ENCODE results near the gene MAGEB16. TPM values are rescaled to one million over a fixed set of nuclear protein-coding genes. Genes with fewer than 3 reads are reported as not detected.

The MAGEB16 gene
- total RNA-seq, 1 experiment from 2014 or later, result not detected

DNA sequence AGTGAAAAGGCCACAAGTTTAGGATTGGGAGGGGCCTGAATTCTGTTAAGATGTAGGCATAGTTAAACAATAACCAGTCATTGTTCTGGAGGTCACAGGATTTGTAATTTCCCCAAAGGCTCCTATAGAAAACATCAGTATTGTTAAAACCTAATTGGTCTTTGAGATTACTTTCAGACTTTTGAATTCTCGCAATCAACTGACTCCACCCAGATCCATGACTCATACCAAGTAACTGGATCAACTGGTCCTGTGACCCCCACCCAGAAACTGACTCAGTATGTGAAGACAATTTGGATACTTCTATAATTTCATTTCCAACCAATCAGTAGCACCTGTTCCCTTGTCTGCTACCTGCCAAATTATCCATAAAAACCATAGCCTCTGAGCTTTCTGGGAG, 28.4 kb downstream of the MAGEB16 start:
- Histone ChIP-seq H4K20me1 (ENCODE audit: insufficient read depth, low read depth, low read length) (no peaks in the 10 kb centered on the region), H3K4me2 (ENCODE audit: low read depth, low read length, poor library complexity, severe bottlenecking) (no peak overlapping the region), H3K4me3 (ENCODE audit: low read length) (no peak overlapping the region), H3K79me2 (ENCODE audit: low read length) (no peaks in the 10 kb centered on the region), H3K9me2 (replicated peaks; ENCODE audit: insufficient read depth, low read length) (no peaks in the 10 kb centered on the region), H3K27ac (ENCODE audit: low read length) (no peak overlapping the region), H3K27me3 (ENCODE audit: low read length) (no peaks in the 10 kb centered on the region), H3K36me3 (ENCODE audit: insufficient read depth, low read length) (no peaks in the 10 kb centered on the region), H2AFZ (ENCODE audit: low read length) (no peak overlapping the region), H3K9me3 (ENCODE audit: low read length) (peaks cover 17% of the 10 kb centered on the region), H3K4me1 (ENCODE audit: low read length) (no peaks in the 10 kb centered on the region), H3K9ac (ENCODE audit: low read length) (no peak overlapping the region)
- DNase-seq, result no peak

DNA sequence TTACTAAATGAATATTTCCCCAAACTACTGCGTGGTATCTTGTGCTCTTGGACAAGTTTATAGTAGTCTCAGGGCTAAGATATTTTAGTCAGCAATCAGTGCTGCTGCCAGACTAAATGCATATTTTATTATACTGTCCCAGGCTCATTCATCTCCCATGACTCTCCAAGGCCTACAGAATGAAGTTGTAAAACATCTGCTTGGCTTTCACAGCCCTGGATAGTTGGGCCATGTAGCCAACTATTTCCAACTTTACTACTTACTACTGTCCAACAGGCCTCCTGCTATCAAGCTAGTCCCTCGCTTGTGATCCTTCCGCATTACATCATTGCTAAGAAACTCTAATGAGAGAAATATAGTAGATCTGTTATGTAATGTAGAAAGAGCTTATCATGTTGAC, 31.4 kb downstream of the MAGEB16 start:
- no peaks in the 10 kb centered on the region for H3K36me3 ChIP-seq (ENCODE audit: insufficient read depth, low read length)
- H3K27ac ChIP-seq (ENCODE audit: low read length), result no peak overlapping the region
- no peak overlapping the region for H2AFZ ChIP-seq (ENCODE audit: low read length)
- no peak overlapping the region for H3K4me2 ChIP-seq (ENCODE audit: low read depth, low read length, poor library complexity, severe bottlenecking)
- peaks cover 17% of the 10 kb centered on the region for H3K9me3 ChIP-seq (ENCODE audit: low read length)
- no peak for DNase-seq
- no peak overlapping the region for H3K4me3 ChIP-seq (ENCODE audit: low read length)
- no peaks in the 10 kb centered on the region for H3K4me1 ChIP-seq (ENCODE audit: low read length)
- H3K79me2 ChIP-seq (ENCODE audit: low read length), result no peaks in the 10 kb centered on the region
- no peak overlapping the region for H3K9ac ChIP-seq (ENCODE audit: low read length)
- H3K9me2 ChIP-seq (replicated peaks; ENCODE audit: insufficient read depth, low read length), result no peaks in the 10 kb centered on the region
- no peaks in the 10 kb centered on the region for H4K20me1 ChIP-seq (ENCODE audit: insufficient read depth, low read depth, low read length)
- no peaks in the 10 kb centered on the region for H3K27me3 ChIP-seq (ENCODE audit: low read length)

DNA sequence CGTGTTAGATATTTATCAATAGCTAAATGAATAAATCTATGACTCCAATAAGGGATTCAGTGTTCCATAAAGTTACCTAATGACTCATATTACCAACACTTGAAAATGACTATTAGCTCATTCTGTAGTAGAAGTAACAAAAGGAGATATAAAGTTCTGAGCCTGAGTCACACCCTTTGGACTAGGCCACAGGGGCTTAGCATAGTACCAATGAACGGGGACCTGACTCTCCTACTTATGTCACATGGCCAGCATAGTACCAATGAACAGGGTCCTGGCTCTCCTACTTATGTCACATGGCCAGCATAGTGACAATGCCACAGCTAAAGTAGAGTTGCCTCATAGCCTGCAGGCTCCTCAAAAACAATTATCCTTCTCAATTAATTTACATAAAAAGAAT, 43.7 kb downstream of the MAGEB16 start:
- Histone ChIP-seq H3K4me1 (ENCODE audit: low read length) (no peaks in the 10 kb centered on the region), H3K36me3 (ENCODE audit: insufficient read depth, low read length) (no peaks in the 10 kb centered on the region), H3K79me2 (ENCODE audit: low read length) (no peaks in the 10 kb centered on the region), H4K20me1 (ENCODE audit: insufficient read depth, low read depth, low read length) (no peaks in the 10 kb centered on the region), H3K9me2 (replicated peaks; ENCODE audit: insufficient read depth, low read length) (no peaks in the 10 kb centered on the region), H3K27ac (ENCODE audit: low read length) (no peak overlapping the region), H3K4me2 (ENCODE audit: low read depth, low read length, poor library complexity, severe bottlenecking) (no peak overlapping the region), H3K27me3 (ENCODE audit: low read length) (no peaks in the 10 kb centered on the region), H3K9me3 (ENCODE audit: low read length) (peaks cover 10% of the 10 kb centered on the region), H3K4me3 (ENCODE audit: low read length) (no peak overlapping the region), H3K9ac (ENCODE audit: low read length) (no peak overlapping the region), H2AFZ (ENCODE audit: low read length) (no peak overlapping the region)
- no peak for DNase-seq

DNA sequence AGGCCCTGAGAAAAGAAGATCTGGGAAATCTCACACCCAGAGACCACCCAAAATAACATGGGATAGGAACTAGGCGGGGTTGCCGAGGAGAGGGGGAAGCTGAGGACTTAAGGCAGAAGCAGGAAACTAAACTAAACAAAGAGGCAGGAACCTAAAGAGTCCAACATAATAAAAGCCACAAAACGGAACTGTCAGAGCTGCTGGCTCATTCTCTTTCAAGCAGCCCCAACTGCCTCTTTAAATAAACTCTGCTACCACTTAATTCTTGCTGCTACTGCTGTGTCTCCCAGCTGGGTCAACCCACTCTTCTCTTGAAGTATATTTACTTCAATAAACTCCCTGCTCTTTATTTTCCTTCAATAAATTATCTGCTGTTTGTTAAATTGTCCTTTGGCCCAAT, 44.5 kb downstream of the MAGEB16 start:
- H4K20me1 ChIP-seq (ENCODE audit: insufficient read depth, low read depth, low read length), result no peaks in the 10 kb centered on the region
- H3K9ac ChIP-seq (ENCODE audit: low read length), result no peak overlapping the region
- no peak overlapping the region for H3K27ac ChIP-seq (ENCODE audit: low read length)
- no peaks in the 10 kb centered on the region for H3K36me3 ChIP-seq (ENCODE audit: insufficient read depth, low read length)
- no peaks in the 10 kb centered on the region for H3K79me2 ChIP-seq (ENCODE audit: low read length)
- H3K4me3 ChIP-seq (ENCODE audit: low read length), result no peak overlapping the region
- H3K4me1 ChIP-seq (ENCODE audit: low read length), result no peaks in the 10 kb centered on the region
- no peak overlapping the region for H2AFZ ChIP-seq (ENCODE audit: low read length)
- no peaks in the 10 kb centered on the region for H3K9me2 ChIP-seq (replicated peaks; ENCODE audit: insufficient read depth, low read length)
- DNase-seq, result no peak
- H3K27me3 ChIP-seq (ENCODE audit: low read length), result no peaks in the 10 kb centered on the region
- no peak overlapping the region for H3K4me2 ChIP-seq (ENCODE audit: low read depth, low read length, poor library complexity, severe bottlenecking)
- peaks cover 8% of the 10 kb centered on the region for H3K9me3 ChIP-seq (ENCODE audit: low read length)

DNA sequence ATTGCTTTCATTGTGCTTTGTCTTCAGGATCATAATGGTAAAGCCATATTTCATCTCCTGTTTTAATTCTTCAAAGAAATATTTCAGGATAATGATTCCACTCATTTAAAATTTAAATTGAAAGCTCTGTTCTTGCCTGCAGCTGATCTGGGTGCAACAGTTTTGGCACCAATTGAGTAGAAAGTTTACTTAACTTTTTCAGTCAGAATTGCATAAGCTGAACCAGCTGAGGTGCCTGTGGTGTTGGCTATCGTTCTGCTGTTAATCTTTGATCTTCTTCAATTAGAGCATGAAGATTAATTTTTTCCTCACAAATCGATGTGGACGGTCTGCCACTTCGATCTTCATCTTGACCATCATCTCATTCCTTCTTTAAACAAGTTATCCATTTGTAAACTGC, 49.6 kb downstream of the MAGEB16 start:
- H4K20me1 ChIP-seq (ENCODE audit: insufficient read depth, low read depth, low read length), result no peaks in the 10 kb centered on the region
- H3K4me2 ChIP-seq (ENCODE audit: low read depth, low read length, poor library complexity, severe bottlenecking), result no peak overlapping the region
- no peaks in the 10 kb centered on the region for H3K79me2 ChIP-seq (ENCODE audit: low read length)
- no peak overlapping the region for H3K9ac ChIP-seq (ENCODE audit: low read length)
- H3K4me1 ChIP-seq (ENCODE audit: low read length), result no peaks in the 10 kb centered on the region
- DNase-seq, result no peak
- H2AFZ ChIP-seq (ENCODE audit: low read length), result no peak overlapping the region
- H3K27me3 ChIP-seq (ENCODE audit: low read length), result no peaks in the 10 kb centered on the region
- no peaks in the 10 kb centered on the region for H3K9me2 ChIP-seq (replicated peaks; ENCODE audit: insufficient read depth, low read length)
- H3K27ac ChIP-seq (ENCODE audit: low read length), result no peak overlapping the region
- no peak overlapping the region for H3K4me3 ChIP-seq (ENCODE audit: low read length)
- H3K9me3 ChIP-seq (ENCODE audit: low read length), result peaks cover 13% of the 10 kb centered on the region
- no peaks in the 10 kb centered on the region for H3K36me3 ChIP-seq (ENCODE audit: insufficient read depth, low read length)

Other genes with a start within 250 kb of the MAGEB16 start
- 0.22 TPM in 1 of 2 replicates, not detected in the other for gene CFAP47, start 121.4 kb downstream of the MAGEB16 start, total RNA-seq (2014; rRNA removed; shearing (Covaris generic); ENCODE audit: low replicate concordance)

Data from Karpas-422 (cell line).